C4-2B (cell line): ENCODE results near the gene SPC25.

Source experiments
- CTCF ChIP-seq: fragments of 450-650 bp; conservative IDR thresholded peaks from 2 replicates; pipeline ENCODE4 v1.5.1; 2017; ENCODE audit warnings: mild to moderate bottlenecking
- ZFX ChIP-seq: fragments of 450-650 bp; IDR thresholded peaks from 2 replicates; pipeline ENCODE4 v1.6.1; 2017

GRCh38 chr2:168901003-168901402, 10.8 kb upstream of the SPC25 start, which contains the start of gene G6PC2:
- TF ChIP-seq CTCF (no peak), ZFX (no peak)
